Stimulated activated effector memory CD8-positive, alpha-beta T cell treated with anti-CD3 and anti-CD28 coated beads, Interleukin-12 subunit alpha, Interleukin-12 subunit beta, amount 100 ng/mL, for 72 hours (primary cell): ENCODE data around the gene IER3.
"Not testable (repeated sequence)": the region's sequence is repeated elsewhere in the genome, so short reads cannot be mapped to it uniquely, and the experiment has no call there.

Source experiments
- ATAC-seq: fragments of 150-1000 bp; cut with Tn5 transposase; 2 replicates; pipeline ENCODE4 v1.10.0; 2021
- DNase-seq, 2 donors: peaks; one replicate each; pipeline ENCODE4 v3.0.0; 2021 to 2022; ENCODE audit warnings: low spot score in 2 of 2
- H3K27ac Mint-ChIP-seq: one replicate; pipeline ENCODE4 v1.8.0; 2022; ENCODE audit warnings: mild to moderate bottlenecking, mixed read lengths
- H3K36me3 Mint-ChIP-seq: one replicate; pipeline ENCODE4 v1.8.0; 2022; ENCODE audit warnings: mild to moderate bottlenecking, mixed read lengths
- H3K4me1 Mint-ChIP-seq: one replicate; pipeline ENCODE4 v1.8.0; 2022; ENCODE audit warnings: mixed read lengths
- H3K4me3 Mint-ChIP-seq: one replicate; pipeline ENCODE4 v1.8.0; 2022; ENCODE audit warnings: mild to moderate bottlenecking, mixed read lengths
- H3K9me3 Mint-ChIP-seq: one replicate; pipeline ENCODE4 v1.8.0; 2022; ENCODE audit warnings: mixed read lengths

The IER3 gene

DNA sequence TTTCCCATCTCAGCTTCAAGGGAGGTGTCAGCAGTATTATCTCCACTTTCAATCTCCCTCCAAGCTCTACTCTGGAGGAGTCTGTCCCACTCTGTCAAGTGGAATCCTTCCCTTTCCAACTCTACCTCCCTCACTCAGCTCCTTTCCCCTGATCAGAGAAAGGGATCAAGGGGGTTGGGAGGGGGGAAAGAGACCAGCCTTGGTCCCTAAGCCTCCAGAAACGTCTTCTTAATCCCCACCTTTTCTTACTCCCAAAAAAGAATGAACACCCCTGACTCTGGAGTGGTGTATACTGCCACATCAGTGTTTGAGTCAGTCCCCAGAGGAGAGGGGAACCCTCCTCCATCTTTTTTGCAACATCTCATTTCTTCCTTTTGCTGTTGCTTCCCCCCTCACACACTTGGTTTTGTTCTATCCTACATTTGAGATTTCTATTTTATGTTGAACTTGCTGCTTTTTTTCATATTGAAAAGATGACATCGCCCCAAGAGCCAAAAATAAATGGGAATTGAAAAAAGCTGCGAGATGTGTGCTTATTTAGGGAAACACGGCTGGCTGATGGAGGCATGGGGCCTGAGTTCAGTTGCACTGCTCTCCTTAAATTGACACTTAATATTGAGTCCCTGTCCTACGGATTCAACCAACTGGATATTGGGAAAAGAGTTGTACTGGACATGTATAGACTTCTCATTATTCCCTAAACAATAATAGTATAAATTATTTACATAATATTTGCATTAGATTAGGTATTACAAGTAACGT is 19.3 kb downstream of the IER3 start:
- no peaks in the 10 kb centered on the region for H3K9me3 Mint-ChIP-seq
- ATAC-seq (no peak), DNase-seq (no peak)
- H3K27ac Mint-ChIP-seq: peak overlapping the region; percentile 96
- peaks cover 50% of the 10 kb centered on the region for H3K4me1 Mint-ChIP-seq
- peak overlapping the region; percentile 94 for H3K4me3 Mint-ChIP-seq
- H3K36me3 Mint-ChIP-seq: peaks cover 100% of the 10 kb centered on the region

DNA sequence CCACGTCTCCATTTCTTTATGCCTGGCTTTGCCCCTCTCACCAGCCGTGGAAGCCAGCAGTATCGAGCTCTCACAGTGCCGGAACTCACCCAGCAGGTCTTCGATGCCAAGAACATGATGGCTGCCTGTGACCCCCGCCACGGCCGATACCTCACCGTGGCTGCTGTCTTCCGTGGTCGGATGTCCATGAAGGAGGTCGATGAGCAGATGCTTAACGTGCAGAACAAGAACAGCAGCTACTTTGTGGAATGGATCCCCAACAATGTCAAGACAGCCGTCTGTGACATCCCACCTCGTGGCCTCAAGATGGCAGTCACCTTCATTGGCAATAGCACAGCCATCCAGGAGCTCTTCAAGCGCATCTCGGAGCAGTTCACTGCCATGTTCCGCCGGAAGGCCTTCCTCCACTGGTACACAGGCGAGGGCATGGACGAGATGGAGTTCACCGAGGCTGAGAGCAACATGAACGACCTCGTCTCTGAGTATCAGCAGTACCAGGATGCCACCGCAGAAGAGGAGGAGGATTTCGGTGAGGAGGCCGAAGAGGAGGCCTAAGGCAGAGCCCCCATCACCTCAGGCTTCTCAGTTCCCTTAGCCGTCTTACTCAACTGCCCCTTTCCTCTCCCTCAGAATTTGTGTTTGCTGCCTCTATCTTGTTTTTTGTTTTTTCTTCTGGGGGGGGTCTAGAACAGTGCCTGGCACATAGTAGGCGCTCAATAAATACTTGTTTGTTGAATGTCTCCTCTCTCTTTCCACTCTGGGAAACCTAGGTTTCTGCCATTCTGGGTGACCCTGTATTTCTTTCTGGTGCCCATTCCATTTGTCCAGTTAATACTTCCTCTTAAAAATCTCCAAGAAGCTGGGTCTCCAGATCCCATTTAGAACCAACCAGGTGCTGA is 20.3 kb downstream of the IER3 start:
- Mint-ChIP-seq H3K4me3 (peak overlapping the region; percentile 94), H3K27ac (peak overlapping the region; percentile 96), H3K4me1 (peaks cover 57% of the 10 kb centered on the region), H3K36me3 (peaks cover 96% of the 10 kb centered on the region)
- not testable (repeated sequence) for ATAC-seq, DNase-seq, H3K9me3 Mint-ChIP-seq

DNA sequence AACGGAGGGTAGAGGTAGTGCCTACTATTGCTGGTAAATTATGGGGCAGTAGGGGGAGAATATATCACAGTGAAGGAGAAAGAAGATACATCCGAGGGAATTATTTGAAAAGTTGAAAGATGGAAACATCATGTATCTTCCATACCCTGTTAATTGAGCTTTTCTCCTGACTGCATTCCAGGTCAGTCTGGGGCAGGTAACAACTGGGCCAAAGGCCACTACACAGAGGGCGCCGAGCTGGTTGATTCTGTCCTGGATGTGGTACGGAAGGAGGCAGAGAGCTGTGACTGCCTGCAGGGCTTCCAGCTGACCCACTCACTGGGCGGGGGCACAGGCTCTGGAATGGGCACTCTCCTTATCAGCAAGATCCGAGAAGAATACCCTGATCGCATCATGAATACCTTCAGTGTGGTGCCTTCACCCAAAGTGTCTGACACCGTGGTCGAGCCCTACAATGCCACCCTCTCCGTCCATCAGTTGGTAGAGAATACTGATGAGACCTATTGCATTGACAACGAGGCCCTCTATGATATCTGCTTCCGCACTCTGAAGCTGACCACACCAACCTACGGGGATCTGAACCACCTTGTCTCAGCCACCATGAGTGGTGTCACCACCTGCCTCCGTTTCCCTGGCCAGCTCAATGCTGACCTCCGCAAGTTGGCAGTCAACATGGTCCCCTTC is 21.0 kb downstream of the IER3 start:
- Mint-ChIP-seq H3K4me3 (peak overlapping the region; percentile 94), H3K36me3 (peaks cover 88% of the 10 kb centered on the region), H3K27ac (peak overlapping the region; percentile 96), H3K4me1 (peaks cover 58% of the 10 kb centered on the region)
- not testable (repeated sequence) for H3K9me3 Mint-ChIP-seq, DNase-seq, ATAC-seq

DNA sequence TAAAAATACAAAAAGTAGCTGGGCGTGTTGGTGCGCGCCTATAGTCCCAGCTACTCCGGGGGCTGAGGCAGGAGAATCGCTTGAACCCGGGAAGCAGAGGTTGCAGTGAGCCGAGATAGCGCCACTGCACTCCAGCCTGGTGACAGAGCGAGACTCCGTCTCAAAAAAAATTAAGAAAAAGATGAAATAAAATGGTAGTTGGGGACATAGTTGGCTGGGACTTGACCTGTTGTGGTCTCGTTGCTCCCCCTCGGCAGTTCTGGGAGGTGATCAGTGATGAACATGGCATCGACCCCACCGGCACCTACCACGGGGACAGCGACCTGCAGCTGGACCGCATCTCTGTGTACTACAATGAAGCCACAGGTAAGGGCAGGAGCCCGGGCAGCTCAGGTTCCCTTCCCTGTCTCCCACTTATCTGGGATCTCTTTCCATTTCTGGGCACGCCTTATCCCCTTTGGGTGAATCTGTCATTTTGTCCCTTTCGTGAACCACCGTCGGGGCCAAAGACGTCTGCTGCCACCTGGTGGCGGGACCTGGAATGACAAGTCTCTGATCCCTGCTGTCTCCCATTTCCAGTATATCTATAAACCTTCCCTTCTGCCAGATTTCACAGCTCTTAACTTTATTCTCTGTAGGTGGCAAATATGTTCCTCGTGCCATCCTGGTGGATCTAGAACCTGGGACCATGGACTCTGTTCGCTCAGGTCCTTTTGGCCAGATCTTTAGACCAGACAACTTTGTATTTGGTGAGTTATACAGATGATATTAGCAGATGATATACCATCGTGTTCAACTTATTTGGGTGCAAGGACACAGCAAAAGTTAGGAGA is 21.9 kb downstream of the IER3 start:
- no peak for ATAC-seq
- Mint-ChIP-seq H3K4me1 (peaks cover 61% of the 10 kb centered on the region), H3K36me3 (peaks cover 82% of the 10 kb centered on the region)

DNA sequence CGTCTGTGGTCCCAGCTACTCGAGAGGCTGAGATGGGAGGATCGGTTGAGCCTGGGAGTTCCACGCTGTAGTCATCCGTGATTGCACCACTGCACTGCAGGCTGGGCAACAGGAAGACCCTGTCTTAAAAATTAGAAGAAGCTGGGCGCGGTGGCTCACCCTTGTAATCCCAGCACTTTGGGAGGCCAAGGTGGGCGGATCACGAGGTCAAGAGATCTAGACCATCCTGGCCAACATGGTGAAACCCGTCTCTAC is 22.4 kb downstream of the IER3 start:
- not testable (repeated sequence) for ATAC-seq, DNase-seq, H3K9me3 Mint-ChIP-seq
- Mint-ChIP-seq H3K4me1 (peaks cover 67% of the 10 kb centered on the region), H3K36me3 (peaks cover 82% of the 10 kb centered on the region), H3K27ac (peak overlapping the region; percentile 96), H3K4me3 (peak overlapping the region; percentile 94)

More for the DNA sequence above, 21.9 kb downstream of the IER3 start:
- Mint-ChIP-seq H3K27ac (peak overlapping the region; percentile 96), H3K4me3 (peak overlapping the region; percentile 94), H3K9me3 (no peaks in the 10 kb centered on the region)
- DNase-seq: peak; percentile 85 to 94

DNA sequence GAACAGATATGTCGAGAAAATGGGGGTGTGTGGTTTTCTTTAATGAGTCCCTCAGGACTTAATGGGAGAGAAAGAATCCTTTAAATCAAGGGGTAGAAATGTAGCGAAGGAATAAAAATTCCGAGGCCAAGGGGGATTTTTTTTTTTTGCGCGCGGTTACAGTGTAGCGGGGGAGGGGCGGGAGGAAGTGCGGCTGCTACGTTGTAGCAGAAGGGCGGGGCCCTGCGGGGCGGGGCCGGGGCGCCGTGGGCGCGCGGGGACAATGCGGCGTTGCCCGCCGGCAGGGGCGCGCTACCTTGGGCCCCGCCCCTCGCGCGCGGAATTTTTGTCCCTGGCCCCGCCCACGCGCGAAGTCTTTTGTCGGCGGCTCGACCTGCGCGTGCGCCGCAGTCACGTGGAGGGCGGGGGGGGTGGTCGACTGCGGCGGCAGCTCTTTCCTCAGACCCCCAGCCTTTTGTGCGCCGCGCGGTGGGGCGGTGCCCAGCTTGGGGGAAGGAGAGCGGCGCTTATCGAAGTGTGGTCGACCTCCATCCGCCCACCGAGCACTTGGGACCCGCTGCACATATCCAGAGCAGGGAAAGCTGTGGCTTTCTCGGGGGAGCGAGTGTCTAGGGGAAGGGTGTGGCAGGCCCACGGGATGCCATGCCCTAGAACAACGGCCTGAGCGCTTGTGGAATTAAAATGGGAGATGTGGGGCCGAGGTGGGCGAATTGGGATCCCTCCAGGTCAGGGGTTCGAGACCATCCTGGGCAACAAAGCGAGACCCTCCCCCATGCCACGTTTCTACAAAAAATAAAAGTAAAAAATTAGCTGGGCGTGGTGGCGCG is 22.9 kb downstream of the IER3 start:
- H3K27ac Mint-ChIP-seq: peak overlapping the region; percentile 96
- H3K4me1 Mint-ChIP-seq: peaks cover 72% of the 10 kb centered on the region
- peak; percentile 95 to 97 for DNase-seq
- H3K4me3 Mint-ChIP-seq: peak overlapping the region; percentile 94
- H3K36me3 Mint-ChIP-seq: peaks cover 82% of the 10 kb centered on the region
- peak; percentile 48 for ATAC-seq
- H3K9me3 Mint-ChIP-seq: no peaks in the 10 kb centered on the region

DNA sequence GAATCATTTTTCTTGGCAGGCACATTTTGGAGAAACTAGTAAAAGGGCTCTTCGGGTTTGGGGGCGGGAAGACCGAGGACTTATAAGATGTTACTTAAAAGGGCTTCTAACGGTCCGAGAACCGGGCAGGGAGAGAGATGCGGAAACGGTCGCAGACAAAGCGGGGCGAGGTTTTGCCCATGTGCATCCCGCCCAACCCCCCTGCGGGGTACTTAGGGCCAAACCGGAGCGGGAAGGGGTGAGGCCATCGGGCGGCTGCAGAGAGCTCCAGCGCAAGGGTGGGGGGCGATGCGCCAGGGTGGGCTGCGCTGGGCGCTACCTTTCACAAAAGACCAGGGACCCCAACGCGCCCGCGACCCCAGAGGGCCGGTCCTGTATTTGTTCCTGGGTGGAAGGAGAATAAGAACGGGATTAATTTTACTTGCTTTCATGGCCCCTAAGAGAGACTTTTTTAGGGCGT is 23.6 kb downstream of the IER3 start:
- peak; percentile 45 to 84 for DNase-seq
- no peak for ATAC-seq
- no peaks in the 10 kb centered on the region for H3K9me3 Mint-ChIP-seq
- H3K27ac Mint-ChIP-seq: peak overlapping the region; percentile 96
- H3K36me3 Mint-ChIP-seq: peaks cover 77% of the 10 kb centered on the region
- peaks cover 76% of the 10 kb centered on the region for H3K4me1 Mint-ChIP-seq
- H3K4me3 Mint-ChIP-seq: peak overlapping the region; percentile 94

DNA sequence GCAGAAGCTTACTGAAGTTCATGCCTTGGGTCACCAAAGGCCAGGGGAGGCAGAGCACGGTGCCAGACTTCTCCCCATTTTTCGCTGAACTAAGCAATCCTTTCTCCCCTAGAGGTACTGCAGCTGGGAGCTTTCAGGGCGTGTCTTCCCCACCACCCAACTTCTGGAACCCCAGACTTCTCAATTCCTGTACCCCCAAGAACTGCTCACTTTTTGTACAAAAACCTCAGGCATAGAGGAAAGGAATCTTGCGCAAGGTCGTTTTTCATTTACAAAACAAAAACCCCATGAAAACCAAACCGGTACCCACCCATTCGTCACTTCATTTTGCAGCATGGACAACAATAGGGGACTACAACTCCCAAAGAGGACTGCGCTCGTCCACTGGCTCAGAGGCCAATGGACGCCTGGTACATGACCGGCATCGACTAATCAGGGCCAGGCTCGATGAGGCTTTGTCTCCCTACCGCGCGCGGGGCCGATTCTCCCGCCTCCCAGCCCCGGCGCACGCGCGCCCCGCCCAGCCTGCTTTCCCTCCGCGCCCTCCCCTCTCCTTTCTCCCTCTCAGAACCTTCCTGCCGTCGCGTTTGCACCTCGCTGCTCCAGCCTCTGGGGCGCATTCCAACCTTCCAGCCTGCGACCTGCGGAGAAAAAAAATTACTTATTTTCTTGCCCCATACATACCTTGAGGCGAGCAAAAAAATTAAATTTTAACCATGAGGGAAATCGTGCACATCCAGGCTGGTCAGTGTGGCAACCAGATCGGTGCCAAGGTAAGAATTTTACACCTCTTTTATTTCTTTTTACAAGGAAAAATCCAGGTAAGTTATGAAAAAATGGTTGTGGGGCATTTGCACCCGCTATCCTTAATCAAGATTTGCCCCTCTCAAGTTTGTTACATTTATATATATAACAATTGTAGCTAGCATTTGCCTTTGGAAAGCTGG is 24.3 kb downstream of the IER3 start, which contains the start of gene TUBB:
Gene TUBB, plus strand, starts transcription at position 562 of the 947 bp plus-strand sequence. Its CDS starts 155 bp downstream, at position 717.
- DNase-seq (peak; percentile 79 to 95), ATAC-seq (peak; percentile 78)
- Mint-ChIP-seq H3K9me3 (no peaks in the 10 kb centered on the region), H3K36me3 (peaks cover 77% of the 10 kb centered on the region), H3K27ac (peak within 1 kb of the TSS; percentile 96), H3K4me3 (peak within 1 kb of the TSS; percentile 94), H3K4me1 (peaks cover 72% of the 10 kb centered on the region)

DNA sequence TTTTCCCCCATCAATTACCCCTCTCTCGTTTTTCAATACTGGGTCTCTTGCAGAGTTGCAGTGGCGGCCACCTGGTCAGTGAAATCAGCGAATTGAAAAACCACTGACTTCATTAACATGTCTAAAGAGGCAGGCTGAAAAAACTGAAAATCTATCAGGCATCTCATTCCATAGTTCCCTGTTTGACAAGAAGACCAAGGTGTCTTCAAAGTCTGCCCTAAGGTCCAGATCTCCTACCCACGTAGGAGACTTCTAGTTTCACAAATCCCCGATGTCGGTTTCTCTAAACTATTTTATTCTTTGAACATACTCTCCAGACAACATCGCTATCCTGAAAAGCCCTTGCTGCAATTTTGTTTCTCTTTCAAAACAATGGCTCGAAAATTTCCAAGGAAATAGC is 25.0 kb downstream of the IER3 start:
- Mint-ChIP-seq H3K36me3 (peaks cover 77% of the 10 kb centered on the region), H3K4me3 (peak overlapping the region; percentile 94), H3K4me1 (peaks cover 70% of the 10 kb centered on the region), H3K27ac (peak overlapping the region; percentile 96), H3K9me3 (no peaks in the 10 kb centered on the region)
- ATAC-seq (no peak), DNase-seq (no peak)

DNA sequence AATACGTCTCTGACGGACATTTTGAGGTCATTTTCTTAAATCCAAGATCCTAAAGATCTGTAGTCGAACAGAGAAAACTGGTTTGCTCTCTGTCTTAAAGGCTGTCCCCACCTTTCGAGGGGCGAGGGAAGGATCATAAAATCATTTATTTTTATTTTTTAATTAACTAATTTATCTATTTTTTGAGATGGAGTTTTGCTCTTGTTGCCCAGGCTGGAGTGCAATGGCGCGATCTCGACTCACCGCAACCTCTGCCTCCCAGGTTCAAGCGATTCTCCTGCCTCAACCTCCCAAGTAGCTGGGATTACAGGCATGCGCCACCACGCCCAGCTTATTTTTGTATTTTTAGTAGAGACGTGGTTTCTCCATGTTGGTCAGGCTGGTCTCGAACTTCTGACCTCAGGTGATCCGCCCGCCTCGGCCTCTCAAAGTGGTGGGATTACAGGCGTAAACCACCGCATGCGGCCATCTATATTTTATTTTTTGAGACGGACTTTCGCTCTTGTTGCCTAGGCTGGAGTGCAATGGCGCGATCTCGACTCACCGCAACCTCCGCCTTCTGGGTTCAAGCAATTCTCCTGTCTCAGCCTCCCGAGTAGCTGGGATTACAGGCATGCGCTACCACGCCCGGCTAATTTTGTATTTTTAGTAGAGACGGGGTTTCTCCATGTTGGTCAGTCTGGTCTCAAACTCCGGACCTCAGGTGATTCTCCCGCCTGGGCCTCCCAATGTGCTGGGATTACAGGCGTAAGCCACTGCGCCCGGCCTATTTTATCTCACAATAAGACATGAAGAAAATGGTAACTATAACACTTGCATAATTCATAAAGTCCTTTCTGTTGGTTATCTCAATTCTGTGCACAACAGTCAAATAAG is 26.3 kb downstream of the IER3 start:
- not testable (repeated sequence) for ATAC-seq, H3K9me3 Mint-ChIP-seq, DNase-seq
- peaks cover 63% of the 10 kb centered on the region for H3K4me1 Mint-ChIP-seq
- peaks cover 77% of the 10 kb centered on the region for H3K36me3 Mint-ChIP-seq
- H3K27ac Mint-ChIP-seq: peak overlapping the region; percentile 99
- peak overlapping the region; percentile 94 for H3K4me3 Mint-ChIP-seq

DNA sequence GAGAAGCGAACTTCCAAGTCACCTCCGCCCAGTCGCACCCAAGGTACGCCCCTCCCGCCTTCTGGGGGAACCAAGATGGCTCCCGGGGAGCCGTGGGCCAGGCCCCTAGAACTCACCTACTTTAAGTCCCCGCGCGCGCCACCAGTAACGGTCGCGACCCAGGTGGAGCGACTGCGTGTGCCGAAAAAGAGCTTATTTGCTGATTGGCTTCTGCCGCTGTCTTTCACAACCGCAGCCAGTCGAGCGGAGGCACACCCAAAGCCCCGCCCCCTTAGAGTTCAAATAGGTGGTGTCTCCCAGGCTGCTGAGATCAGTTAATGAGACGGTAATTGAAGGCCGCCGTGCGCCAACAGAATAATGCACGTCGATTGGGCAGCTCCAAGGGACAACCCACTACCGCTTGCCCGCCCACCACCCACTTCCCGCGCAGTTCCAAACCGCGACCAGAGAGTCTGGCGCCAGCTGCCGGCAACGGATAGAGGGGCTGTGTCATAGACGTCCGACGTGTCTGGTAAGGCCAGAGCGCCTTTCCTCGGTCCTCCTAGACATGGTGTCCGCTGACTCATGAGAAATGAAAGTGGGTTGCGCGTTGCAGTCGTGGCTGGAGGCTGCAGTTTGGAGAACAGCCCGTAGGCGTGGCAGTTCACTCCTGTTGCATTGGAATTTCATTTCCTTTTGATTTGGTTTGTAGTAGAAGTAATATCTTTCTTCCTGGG is 27.1 kb downstream of the IER3 start, which contains the start of gene MDC1:
Gene MDC1, minus strand, starts transcription at position 153 of the 716 bp plus-strand sequence. CDS start 2,106 bp downstream, outside the sequence.
- DNase-seq (peak; percentile 89 to 99), ATAC-seq (peak; percentile 86)
- no peaks in the 10 kb centered on the region for H3K9me3 Mint-ChIP-seq
- H3K4me1 Mint-ChIP-seq: peaks cover 63% of the 10 kb centered on the region
- peak within 1 kb of the TSS; percentile 94 for H3K4me3 Mint-ChIP-seq
- peaks cover 77% of the 10 kb centered on the region for H3K36me3 Mint-ChIP-seq
- H3K27ac Mint-ChIP-seq: peak within 1 kb of the TSS; percentile 99

DNA sequence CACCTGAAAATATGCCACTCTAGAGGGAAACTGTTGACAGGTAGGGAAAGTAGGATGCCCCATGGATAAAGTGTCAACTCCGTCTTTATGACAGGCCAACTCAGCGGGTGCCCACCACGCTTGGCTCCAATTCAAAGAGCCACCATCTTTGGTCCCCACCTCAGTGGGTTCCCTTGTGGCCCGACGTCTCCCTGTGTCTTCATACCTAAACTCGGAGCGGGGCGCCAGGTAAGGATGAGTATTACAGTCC is 27.5 kb downstream of the IER3 start:
- H3K9me3 Mint-ChIP-seq: no peaks in the 10 kb centered on the region
- H3K27ac Mint-ChIP-seq: peak overlapping the region; percentile 99
- no peak for ATAC-seq

More for the DNA sequence above, 27.5 kb downstream of the IER3 start:
- Mint-ChIP-seq H3K36me3 (peaks cover 77% of the 10 kb centered on the region), H3K4me3 (peak overlapping the region; percentile 94), H3K4me1 (peaks cover 63% of the 10 kb centered on the region)
- no peak for DNase-seq
